Measurements from ENCODE around the gene EXOC2. TPM values are rescaled to one million over a fixed set of nuclear protein-coding genes. Genes with fewer than 3 reads are reported as not detected.
"Not testable (repeated sequence)": the region's sequence is repeated elsewhere in the genome, so short reads cannot be mapped to it uniquely, and the experiment has no call there.

The EXOC2 gene
- total RNA-seq, 1 donor from 2014 or later, result 31.3 TPM

- Mint-ChIP-seq H3K36me3 (ENCODE audit: unreplicated experiment) (peaks cover 4% of the 10 kb centered on the region), H3K4me1 (ENCODE audit: low read depth, unreplicated experiment) (peaks cover 22% of the 10 kb centered on the region), H3K4me3 (ENCODE audit: unreplicated experiment) (no peak overlapping the region), H3K9me3 (ENCODE audit: unreplicated experiment) (no peaks in the 10 kb centered on the region), H3K27ac (ENCODE audit: unreplicated experiment) (no peak overlapping the region), H3K27me3 (ENCODE audit: unreplicated experiment) (no peaks in the 10 kb centered on the region)
- TF ChIP-seq, protein P1, sequence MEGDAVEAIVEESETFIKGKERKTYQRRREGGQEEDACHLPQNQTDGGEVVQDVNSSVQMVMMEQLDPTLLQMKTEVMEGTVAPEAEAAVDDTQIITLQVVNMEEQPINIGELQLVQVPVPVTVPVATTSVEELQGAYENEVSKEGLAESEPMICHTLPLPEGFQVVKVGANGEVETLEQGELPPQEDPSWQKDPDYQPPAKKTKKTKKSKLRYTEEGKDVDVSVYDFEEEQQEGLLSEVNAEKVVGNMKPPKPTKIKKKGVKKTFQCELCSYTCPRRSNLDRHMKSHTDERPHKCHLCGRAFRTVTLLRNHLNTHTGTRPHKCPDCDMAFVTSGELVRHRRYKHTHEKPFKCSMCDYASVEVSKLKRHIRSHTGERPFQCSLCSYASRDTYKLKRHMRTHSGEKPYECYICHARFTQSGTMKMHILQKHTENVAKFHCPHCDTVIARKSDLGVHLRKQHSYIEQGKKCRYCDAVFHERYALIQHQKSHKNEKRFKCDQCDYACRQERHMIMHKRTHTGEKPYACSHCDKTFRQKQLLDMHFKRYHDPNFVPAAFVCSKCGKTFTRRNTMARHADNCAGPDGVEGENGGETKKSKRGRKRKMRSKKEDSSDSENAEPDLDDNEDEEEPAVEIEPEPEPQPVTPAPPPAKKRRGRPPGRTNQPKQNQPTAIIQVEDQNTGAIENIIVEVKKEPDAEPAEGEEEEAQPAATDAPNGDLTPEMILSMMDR (IDR thresholded peaks at IDR 0.05; ENCODE audit: partially characterized antibody, unreplicated experiment), result no peak
- DNase-seq, result no peak
Measured at GRCh38 chr6:611928-612327, 81.0 kb downstream of the EXOC2 start.

DNA sequence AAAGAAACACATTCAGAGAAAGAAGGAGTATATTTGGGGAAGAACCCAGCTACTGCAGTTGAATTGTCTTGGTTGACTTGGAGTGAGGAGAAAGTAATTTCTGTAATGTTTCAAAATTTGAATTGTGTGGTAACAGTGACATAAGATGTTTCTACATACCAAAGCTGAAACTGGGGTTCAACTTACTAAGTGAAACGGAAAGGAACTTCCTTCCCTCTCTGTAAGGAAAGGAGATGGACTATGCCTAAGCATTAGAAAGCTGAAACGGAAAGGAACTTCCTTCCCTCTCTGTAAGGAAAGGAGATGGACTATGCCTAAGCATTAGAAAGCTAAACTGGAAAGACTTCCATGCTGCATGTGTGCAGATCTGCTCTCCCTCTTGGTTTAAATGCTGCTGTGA is 82.1 kb downstream of the EXOC2 start:
- Mint-ChIP-seq H3K27ac (ENCODE audit: unreplicated experiment) (no peak overlapping the region), H3K4me1 (ENCODE audit: low read depth, unreplicated experiment) (peaks cover 22% of the 10 kb centered on the region), H3K9me3 (ENCODE audit: unreplicated experiment) (no peaks in the 10 kb centered on the region), H3K36me3 (ENCODE audit: unreplicated experiment) (peaks cover 4% of the 10 kb centered on the region), H3K4me3 (ENCODE audit: unreplicated experiment) (no peak overlapping the region), H3K27me3 (ENCODE audit: unreplicated experiment) (peaks cover 1% of the 10 kb centered on the region)
- TF ChIP-seq, protein P1 (IDR thresholded peaks at IDR 0.05; ENCODE audit: partially characterized antibody, unreplicated experiment), result no peak
- DNase-seq, result no peak

DNA sequence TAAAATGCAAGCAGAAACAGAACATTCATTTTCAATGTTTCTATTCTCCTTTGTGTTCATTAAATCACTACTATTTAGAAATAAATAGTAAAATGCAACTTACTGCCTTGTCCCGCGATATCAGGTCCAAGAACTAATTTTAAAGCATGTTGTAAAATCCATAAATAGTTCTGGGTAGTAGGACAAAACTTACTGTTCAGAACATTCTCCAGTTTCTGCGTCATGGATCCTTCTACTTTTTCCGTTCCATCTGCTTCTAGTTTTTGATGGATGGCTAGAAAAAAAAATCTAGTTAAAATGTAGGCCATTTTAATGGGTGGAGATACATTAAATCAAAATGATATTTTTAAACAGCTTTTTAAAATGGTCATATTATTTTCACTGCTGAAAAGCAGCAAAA is 83.0 kb downstream of the EXOC2 start:
- no peaks in the 10 kb centered on the region for H3K9me3 Mint-ChIP-seq (ENCODE audit: unreplicated experiment)
- H3K27ac Mint-ChIP-seq (ENCODE audit: unreplicated experiment), result no peak overlapping the region
- H3K4me1 Mint-ChIP-seq (ENCODE audit: low read depth, unreplicated experiment), result peaks cover 22% of the 10 kb centered on the region
- no peak overlapping the region for H3K4me3 Mint-ChIP-seq (ENCODE audit: unreplicated experiment)
- TF ChIP-seq, protein P1 (IDR thresholded peaks at IDR 0.05; ENCODE audit: partially characterized antibody, unreplicated experiment), result no peak
- DNase-seq, result no peak
- H3K36me3 Mint-ChIP-seq (ENCODE audit: unreplicated experiment), result peaks cover 5% of the 10 kb centered on the region
- peaks cover 4% of the 10 kb centered on the region for H3K27me3 Mint-ChIP-seq (ENCODE audit: unreplicated experiment)

GRCh38 chr6:606829-607379 is 86.0 kb downstream of the EXOC2 start:
- Mint-ChIP-seq H3K27me3 (ENCODE audit: unreplicated experiment) (peaks cover 6% of the 10 kb centered on the region), H3K4me3 (ENCODE audit: unreplicated experiment) (no peak overlapping the region)

GRCh38 chr6:605895-606294 is 87.0 kb downstream of the EXOC2 start:
- H3K9me3 Mint-ChIP-seq (ENCODE audit: unreplicated experiment); H3K4me1 Mint-ChIP-seq (ENCODE audit: low read depth, unreplicated experiment); H3K4me3 Mint-ChIP-seq (ENCODE audit: unreplicated experiment); H3K27me3 Mint-ChIP-seq (ENCODE audit: unreplicated experiment); H3K27ac Mint-ChIP-seq (ENCODE audit: unreplicated experiment); DNase-seq: not testable (repeated sequence)
- H3K36me3 Mint-ChIP-seq (ENCODE audit: unreplicated experiment), result peaks cover 12% of the 10 kb centered on the region

More at GRCh38 chr6:606829-607379, 86.0 kb downstream of the EXOC2 start:
- Mint-ChIP-seq H3K4me1 (ENCODE audit: low read depth, unreplicated experiment) (peaks cover 12% of the 10 kb centered on the region), H3K27ac (ENCODE audit: unreplicated experiment) (no peak overlapping the region), H3K36me3 (ENCODE audit: unreplicated experiment) (peaks cover 12% of the 10 kb centered on the region), H3K9me3 (ENCODE audit: unreplicated experiment) (peaks cover 2% of the 10 kb centered on the region)
- DNase-seq, result no peak
- TF ChIP-seq, protein P1 (IDR thresholded peaks at IDR 0.05; ENCODE audit: partially characterized antibody, unreplicated experiment), result no peak
